ENCODE data around the gene NUP155.
A peak's percentile ranks its signal among the peaks of the same experiment; 100 is the strongest.
"Not testable (repeated sequence)": the region's sequence is repeated elsewhere in the genome, so short reads cannot be mapped to it uniquely, and the experiment has no call there.

NUP155 gene

GRCh38 chr5:37370864-37371726, at the start of gene NUP155:
NUP155 (minus strand) TSS chr5:37371106; CDS start chr5:37370977, 129 bp downstream.
- DNase-seq: peak; percentile 49

DNA sequence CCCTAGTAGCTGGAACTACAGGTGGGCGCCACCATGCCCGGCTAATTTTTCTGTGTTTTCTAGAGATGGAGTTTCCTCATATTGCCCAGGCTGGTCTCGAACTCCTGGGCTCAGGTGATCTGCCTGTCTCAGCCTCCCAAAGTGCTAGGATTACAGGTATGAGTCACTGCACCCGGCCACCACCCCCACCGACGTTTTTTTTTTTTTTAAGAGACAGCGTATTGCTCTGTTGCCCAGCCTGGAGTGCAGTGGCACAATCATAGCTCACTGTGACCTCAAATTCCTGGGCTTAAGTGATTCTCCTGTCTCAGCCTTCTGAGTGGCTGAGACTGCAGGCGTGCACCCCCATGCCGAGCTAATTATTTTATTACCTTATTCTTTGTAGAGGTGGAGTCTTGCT, 46.4 kb upstream of the NUP155 start:
- DNase-seq: no peak

DNA sequence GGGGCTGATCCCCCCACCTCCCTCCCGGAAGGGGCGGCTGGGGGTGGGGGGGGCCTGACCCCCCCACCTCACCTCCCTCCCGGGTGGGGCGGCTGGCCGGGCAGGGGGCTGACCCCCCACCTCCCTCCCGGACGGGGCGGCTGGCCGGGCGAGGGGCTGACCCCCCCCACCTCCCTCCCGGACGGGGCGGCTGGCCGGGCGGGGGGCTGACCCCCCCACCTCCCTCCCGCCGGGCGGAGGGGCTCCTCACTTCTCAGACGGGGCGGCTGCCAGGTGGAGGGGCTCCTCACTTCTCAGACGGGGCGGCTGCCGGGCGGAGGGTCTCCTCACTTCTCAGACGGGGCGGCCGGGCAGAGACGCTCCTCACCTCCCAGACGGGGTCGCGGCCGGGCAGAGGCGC, 44.5 kb upstream of the NUP155 start:
- not testable (repeated sequence) for DNase-seq

GRCh38 chr5:37412515-37412914, 41.6 kb upstream of the NUP155 start:
- DNase-seq: no peak

GRCh38 chr5:37400501-37400900, 29.6 kb upstream of the NUP155 start:
- no peak for DNase-seq

DNA sequence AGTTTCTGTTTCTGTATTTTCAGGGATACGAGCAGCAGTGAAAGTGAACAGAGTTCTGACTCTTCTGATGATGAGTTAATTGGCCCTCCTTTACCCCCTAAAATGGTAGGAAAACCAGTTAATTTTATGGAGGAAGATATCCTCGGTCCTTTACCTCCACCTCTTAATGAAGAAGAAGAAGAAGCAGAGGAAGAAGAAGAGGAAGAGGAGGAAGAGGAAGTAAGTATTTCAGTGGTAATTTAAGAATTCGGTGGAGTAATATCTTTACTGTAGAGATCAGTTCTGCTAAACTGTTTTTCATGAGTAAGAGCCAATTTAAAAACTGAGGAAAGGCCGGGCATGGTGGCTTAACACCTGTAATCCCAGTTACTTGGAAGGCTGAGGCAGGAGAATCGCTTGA, 25.4 kb upstream of the NUP155 start:
- DNase-seq: no peak

GRCh38 chr5:37391591-37391990, 20.7 kb upstream of the NUP155 start:
- no peak for DNase-seq

DNA sequence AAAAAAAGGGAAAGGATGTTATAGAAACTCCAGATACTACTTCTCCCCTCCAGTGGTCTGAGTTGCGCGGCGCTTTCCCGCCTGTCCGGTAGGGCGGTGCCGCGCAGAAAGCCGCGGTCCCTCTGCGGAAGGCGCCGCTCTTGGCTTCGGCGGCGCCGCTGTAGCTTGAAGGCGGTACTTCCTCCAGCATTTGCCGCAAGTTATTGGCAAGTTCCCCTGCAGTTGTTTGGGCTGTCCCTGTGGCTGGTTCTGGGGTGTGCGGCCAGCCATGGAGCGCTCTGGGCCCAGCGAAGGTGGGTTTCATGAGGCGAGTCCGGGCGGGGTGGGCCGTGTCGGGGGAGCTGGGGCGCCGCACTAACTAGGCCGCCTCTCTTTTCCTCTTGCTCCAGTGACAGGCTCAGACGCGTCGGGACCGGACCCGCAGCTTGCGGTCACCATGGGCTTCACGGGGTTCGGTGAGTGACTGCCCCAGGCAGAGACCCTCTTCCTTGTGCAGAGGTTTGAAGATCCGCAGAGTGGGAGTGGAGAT, 8.3 kb upstream of the NUP155 start, which contains the start of gene WDR70:
TSS of gene WDR70 (plus strand) at position 219 of the 529 bp plus-strand sequence. CDS start at position 269, 50 bp downstream.
- DNase-seq: peak; percentile 35

DNA sequence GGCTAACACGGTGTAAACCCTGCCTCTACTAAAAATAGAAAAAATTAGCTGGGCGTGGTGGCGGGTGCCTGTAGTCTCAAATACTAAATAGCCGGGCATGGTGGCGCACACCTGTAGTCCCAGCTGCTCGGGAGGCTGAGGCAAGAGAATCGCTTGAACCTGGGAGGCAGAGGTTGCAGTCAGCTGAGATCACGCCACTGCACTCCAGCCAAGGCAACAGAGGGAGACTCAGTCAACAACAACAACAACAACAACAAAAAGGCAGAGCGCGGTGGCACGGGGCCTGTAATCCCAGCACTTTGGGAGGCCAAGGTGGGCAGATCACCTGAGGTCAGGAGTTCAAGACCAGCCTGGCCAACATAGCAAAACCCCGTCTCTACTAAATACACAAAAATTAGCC, 7.2 kb upstream of the NUP155 start:
- not testable (repeated sequence) for DNase-seq

GRCh38 chr5:37375091-37375490, 4.2 kb upstream of the NUP155 start:
- no peak for DNase-seq

GRCh38 chr5:37370550-37370863, 399 bp downstream of the NUP155 start:
- no peak for DNase-seq

DNA sequence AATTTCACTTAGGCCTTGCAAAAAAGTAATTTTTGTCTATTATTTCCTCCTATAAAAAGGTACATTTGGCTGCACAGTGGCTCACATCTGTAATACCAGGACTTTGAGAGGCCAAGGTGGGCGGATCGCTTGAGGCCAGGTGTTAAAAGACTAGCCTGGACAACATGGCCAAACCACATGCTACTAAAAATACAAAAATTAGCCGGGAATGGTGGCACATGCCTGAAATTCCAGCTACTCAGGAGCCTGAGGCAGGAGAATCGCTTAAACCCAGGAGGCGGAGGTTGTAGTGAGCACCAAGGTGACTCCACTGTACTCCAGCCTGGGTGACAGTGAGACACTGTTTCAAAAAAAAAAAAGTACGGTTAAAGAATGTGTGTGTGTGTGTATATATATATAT, 15.7 kb downstream of the NUP155 start:
- DNase-seq: no peak

DNA sequence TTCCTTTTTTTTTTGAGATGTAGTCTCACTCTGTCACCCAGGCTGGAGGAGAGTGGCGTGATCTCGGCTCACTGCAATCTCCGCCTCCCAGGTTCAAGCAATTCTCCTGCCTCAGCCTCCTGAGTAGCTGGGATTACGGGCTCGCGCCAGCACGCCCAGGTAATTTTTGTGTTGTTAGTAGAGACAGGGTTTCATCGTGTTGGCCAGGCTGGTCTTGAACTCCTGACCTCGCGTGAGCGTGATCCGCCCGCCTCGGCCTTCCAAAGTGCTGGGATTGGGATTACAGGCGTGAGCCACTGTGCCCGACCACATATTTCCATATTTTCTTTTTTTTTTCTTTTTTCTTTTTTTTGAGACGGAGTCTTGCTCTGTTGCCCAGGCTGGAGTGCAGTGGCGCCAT, 28.2 kb downstream of the NUP155 start:
- DNase-seq: not testable (repeated sequence)

DNA sequence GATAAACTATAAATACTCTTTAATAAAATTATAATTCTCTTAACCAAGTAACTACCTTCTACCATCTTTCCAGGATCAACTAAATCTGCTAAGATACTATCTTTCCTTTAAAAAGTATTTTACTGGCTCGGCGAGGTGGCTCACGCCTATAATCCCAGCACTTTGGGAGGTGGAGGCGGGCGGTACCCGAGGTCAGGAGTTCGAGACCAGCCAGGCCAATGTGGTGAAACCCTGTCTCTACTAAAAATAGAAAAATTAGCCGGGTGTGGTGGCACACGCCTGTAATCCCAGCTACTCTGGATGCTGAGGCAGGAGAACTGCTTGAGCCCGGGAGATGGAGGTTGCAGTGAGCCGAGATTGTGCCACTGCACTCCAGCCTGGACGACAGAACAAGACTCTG, 36.2 kb downstream of the NUP155 start:
- not testable (repeated sequence) for DNase-seq

- DNase-seq: no peak
These were observed 44.4 kb downstream of the NUP155 start for GRCh38 chr5:37326536-37326935.

GRCh38 chr5:37323607-37324006, 47.3 kb downstream of the NUP155 start:
- no peak for DNase-seq

DNA sequence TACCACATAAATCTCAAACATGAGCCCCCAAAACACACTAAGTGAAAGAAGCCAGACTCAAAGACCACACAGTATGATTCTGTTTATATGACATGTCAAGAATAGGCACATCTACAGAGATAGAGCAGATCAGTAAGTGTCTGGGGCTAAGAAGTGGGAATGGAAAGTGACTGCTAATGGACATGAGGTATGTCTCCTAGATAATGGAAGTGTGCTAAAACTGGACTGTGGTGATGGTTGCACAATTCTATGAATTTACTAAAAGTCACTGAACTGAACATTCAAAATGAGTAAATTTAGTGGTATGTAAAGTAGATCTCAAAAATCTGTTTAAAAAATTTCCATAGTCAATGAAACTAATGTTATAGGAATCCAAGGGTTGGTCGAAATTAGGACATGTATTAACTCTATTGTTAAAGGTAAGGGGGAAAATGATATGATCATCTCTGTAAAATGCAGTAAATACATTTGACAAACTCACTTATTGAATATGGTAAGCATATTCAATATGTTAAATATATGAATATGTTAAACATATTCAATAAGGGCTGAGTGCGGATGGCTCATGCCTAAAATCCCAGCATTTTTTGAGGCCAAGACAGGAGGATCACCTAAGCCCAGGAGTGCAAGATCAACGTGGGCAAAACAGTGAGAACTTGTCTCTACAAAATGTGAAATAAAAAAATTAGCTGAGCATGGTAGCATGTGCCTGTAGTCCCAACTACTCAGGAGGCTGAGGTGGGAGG, 51.7 kb downstream of the NUP155 start:
- DNase-seq: no peak

- no peak for DNase-seq
These were observed 54.9 kb downstream of the NUP155 start for GRCh38 chr5:37316027-37316426.

GRCh38 chr5:37310360-37310759, 60.5 kb downstream of the NUP155 start:
- no peak for DNase-seq

GRCh38 chr5:37308793-37309192, 62.1 kb downstream of the NUP155 start:
- no peak for DNase-seq

- no peak for DNase-seq
These were observed 66.0 kb downstream of the NUP155 start for GRCh38 chr5:37304888-37305287.

GRCh38 chr5:37296313-37296712, 74.6 kb downstream of the NUP155 start:
- not testable (repeated sequence) for DNase-seq

DNA sequence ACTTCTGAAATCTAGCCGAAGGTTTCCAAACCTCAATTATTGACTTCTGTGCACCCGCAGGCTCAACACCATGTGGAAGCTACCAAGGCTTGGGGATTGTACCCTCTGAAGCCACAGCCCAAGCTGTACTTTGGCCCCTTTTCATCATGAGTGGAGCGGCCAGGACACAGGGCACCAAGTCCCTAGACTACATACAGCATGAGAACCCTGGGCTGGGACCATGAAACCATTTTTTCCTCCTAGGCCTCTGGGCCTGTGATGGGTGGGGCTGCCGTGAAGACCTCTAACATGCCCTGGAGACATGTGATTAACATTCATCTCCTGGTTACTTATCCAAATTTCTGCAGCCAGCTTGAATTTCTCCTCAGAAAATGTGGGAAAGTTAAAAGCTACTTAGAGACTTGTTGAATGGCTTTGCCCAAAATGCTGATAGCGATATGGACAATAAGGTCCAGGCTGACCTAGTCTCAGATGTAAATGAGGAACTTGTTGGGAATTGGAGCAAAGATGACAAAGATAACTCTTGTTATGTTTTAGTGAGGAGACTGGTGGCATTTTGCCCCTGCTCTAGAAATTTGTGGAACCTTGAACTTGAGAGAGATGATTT, 87.6 kb downstream of the NUP155 start:
- DNase-seq: no peak

GRCh38 chr5:37275511-37275910, 95.4 kb downstream of the NUP155 start:
- DNase-seq: no peak
